Vagina (tissue), 2 donors: ENCODE data around the gene CUX1. TPM values are rescaled to one million over a fixed set of nuclear protein-coding genes. Genes with fewer than 3 reads are reported as not detected.

Experiments
- DNase-seq, 2 donors: peaks; one replicate each; pipeline ENCODE4 v3.0.0-alpha.2; 2017; ENCODE audit errors: extremely low spot score in 2 of 2
- H3K27ac ChIP-seq: fragments of 200-600 bp; sonication (generic); one replicate; pipeline ENCODE4 v1.5.1; 2019
- H3K27me3 ChIP-seq: fragments of 200-600 bp; sonication (generic); one replicate; pipeline ENCODE4 v1.5.1; 2019
- H3K36me3 ChIP-seq, 2 donors: fragments of 200-600 bp; sonication (generic); one replicate each; pipeline ENCODE4 v1.5.1; 2017 to 2019
- H3K4me1 ChIP-seq: fragments of 200-600 bp; sonication (generic); one replicate; pipeline ENCODE4 v1.5.1; 2019
- H3K4me3 ChIP-seq, 2 donors: fragments of 200-600 bp; sonication (generic); 1 replicate in 1 of 2; 2 replicates in 1 of 2; pipeline ENCODE4 v1.5.1; 2016 to 2019
- H3K9me3 ChIP-seq: fragments of 200-600 bp; sonication (generic); one replicate; pipeline ENCODE4 v1.5.1; 2019
- CTCF ChIP-seq, 3 experiments: fragments of 450-650 bp in 2 of 3; fragments of 200-600 bp in 1 of 3; sonication (generic) in 1 of 3; IDR thresholded peaks; one replicate each; pipeline ENCODE4 v1.5.1; 2017 to 2019; ENCODE audit warnings: antibody characterized with exemption in 3 of 3, mild to moderate bottlenecking in 2 of 3, moderate library complexity in 2 of 3
- POLR2A ChIP-seq, 2 donors: fragments of 450-650 bp; IDR thresholded peaks; one replicate each; pipeline ENCODE4 v1.6.1; 2017; ENCODE audit warnings: antibody characterized with exemption in 2 of 2, mild to moderate bottlenecking in 2 of 2, moderate library complexity in 2 of 2
- POLR2AphosphoS5 ChIP-seq, 2 donors: sonication (generic); formaldehyde crosslinking; IDR thresholded peaks; one replicate each; pipeline ENCODE4 v1.9.0; 2017; ENCODE audit warnings: antibody characterized with exemption in 2 of 2, mild to moderate bottlenecking in 2 of 2, low read depth in 1 of 2; ENCODE audit not compliant: insufficient read depth in 1 of 2
- intact Hi-C: fragments of 100-400 bp; cut with DNase I; formaldehyde crosslinking; loops from one replicate; pipeline ENCODE4 v1.15.1; 2023
- total RNA-seq: library from RNA; depleted of rRNA; stranded (reverse); fragments of >200 nt; gene quantifications from one replicate; pipeline ENCODE4 v1.2.3, GENCODE V29; 2016

The CUX1 gene
- total RNA-seq, 1 donor from 2014 or later, result 65.3 TPM

GRCh38 chr7:101903515-101903868, 86.1 kb downstream of the CUX1 start:
- H3K9me3 ChIP-seq, result no peaks in the 10 kb centered on the region
- no peak overlapping the region for H3K27ac ChIP-seq
- H3K36me3 ChIP-seq, result no peaks in the 10 kb centered on the region
- no peak overlapping the region for H3K4me3 ChIP-seq
- intact Hi-C loops, result no loop called here
- no peak for DNase-seq
- no peak for TF ChIP-seq POLR2AphosphoS5 (IDR thresholded peaks at IDR 0.05; ENCODE audit: insufficient read depth in 1 of 2, low read depth in 1 of 2)
- no peak for TF ChIP-seq POLR2A (IDR thresholded peaks at IDR 0.05)
- no peak for TF ChIP-seq CTCF (IDR thresholded peaks at IDR 0.05)
- H3K4me1 ChIP-seq, result peaks cover 37% of the 10 kb centered on the region
- no peaks in the 10 kb centered on the region for H3K27me3 ChIP-seq

GRCh38 chr7:101904019-101904418, 86.6 kb downstream of the CUX1 start:
- Histone ChIP-seq H3K9me3 (no peaks in the 10 kb centered on the region), H3K27ac (no peak overlapping the region), H3K27me3 (no peaks in the 10 kb centered on the region), H3K4me1 (peaks cover 31% of the 10 kb centered on the region), H3K36me3 (no peaks in the 10 kb centered on the region), H3K4me3 (no peak overlapping the region)
- no peak for DNase-seq
- TF ChIP-seq POLR2A (IDR thresholded peaks at IDR 0.05) (no peak), POLR2AphosphoS5 (IDR thresholded peaks at IDR 0.05; ENCODE audit: insufficient read depth in 1 of 2, low read depth in 1 of 2) (no peak), CTCF (IDR thresholded peaks at IDR 0.05) (no peak)
- intact Hi-C loops, result no loop called here

GRCh38 chr7:101905203-101905865, 87.9 kb downstream of the CUX1 start:
- Histone ChIP-seq H3K4me3 (no peak overlapping the region), H3K27me3 (no peaks in the 10 kb centered on the region), H3K27ac (no peak overlapping the region), H3K36me3 (no peaks in the 10 kb centered on the region), H3K9me3 (no peaks in the 10 kb centered on the region), H3K4me1 (peaks cover 19% of the 10 kb centered on the region)
- intact Hi-C loops, result no loop called here
- TF ChIP-seq POLR2AphosphoS5 (IDR thresholded peaks at IDR 0.05; ENCODE audit: insufficient read depth in 1 of 2, low read depth in 1 of 2) (no peak), CTCF (IDR thresholded peaks at IDR 0.05) (no peak), POLR2A (IDR thresholded peaks at IDR 0.05) (no peak)
- no peak for DNase-seq

GRCh38 chr7:101906291-101907240, 89.1 kb downstream of the CUX1 start:
- no peaks in the 10 kb centered on the region for H3K36me3 ChIP-seq
- no peaks in the 10 kb centered on the region for H3K27me3 ChIP-seq
- H3K27ac ChIP-seq, result no peak overlapping the region
- H3K4me3 ChIP-seq, result no peak overlapping the region
- TF ChIP-seq POLR2A (IDR thresholded peaks at IDR 0.05) (no peak), POLR2AphosphoS5 (IDR thresholded peaks at IDR 0.05; ENCODE audit: insufficient read depth in 1 of 2, low read depth in 1 of 2) (no peak), CTCF (IDR thresholded peaks at IDR 0.05) (no peak)
- H3K4me1 ChIP-seq, result peaks cover 15% of the 10 kb centered on the region
- H3K9me3 ChIP-seq, result no peaks in the 10 kb centered on the region
- no peak for DNase-seq
- intact Hi-C loops, result no loop called here
